Skeletal muscle tissue (tissue), 4 donors: Measurements from ENCODE around the gene ADGRL3. TPM values are rescaled to one million over a fixed set of nuclear protein-coding genes. Genes with fewer than 3 reads are reported as not detected.
"Not testable (repeated sequence)": the region's sequence is repeated elsewhere in the genome, so short reads cannot be mapped to it uniquely, and the experiment has no call there.

Experiments
- H3K27ac ChIP-seq: one replicate; pipeline ENCODE4 v1.7.0; 2013; ENCODE audit warnings: mild to moderate bottlenecking, low read depth, low read length, inconsistent platforms
- H3K27me3 ChIP-seq, 3 donors: one replicate each; pipeline ENCODE4 v1.7.0; 2013; ENCODE audit warnings: low read length in 3 of 3; ENCODE audit not compliant: control insufficient read depth in 3 of 3, insufficient read depth in 3 of 3
- H3K36me3 ChIP-seq, 3 donors: one replicate each; pipeline ENCODE4 v1.7.0; 2013; ENCODE audit warnings: low read length in 3 of 3; ENCODE audit not compliant: control insufficient read depth in 3 of 3, insufficient read depth in 3 of 3
- H3K4me1 ChIP-seq, 3 donors: one replicate each; pipeline ENCODE4 v1.7.0; 2013; ENCODE audit warnings: low read length in 3 of 3, mild to moderate bottlenecking in 3 of 3; ENCODE audit not compliant: control insufficient read depth in 3 of 3, insufficient read depth in 3 of 3
- H3K4me3 ChIP-seq, 3 donors: one replicate each; pipeline ENCODE4 v1.7.0; 2013; ENCODE audit warnings: low read length in 3 of 3
- H3K9ac ChIP-seq, 3 donors: one replicate each; pipeline ENCODE4 v1.7.0; 2013; ENCODE audit warnings: low read length in 3 of 3, mild to moderate bottlenecking in 3 of 3, moderate library complexity in 2 of 3, low read depth in 1 of 3
- H3K9me3 ChIP-seq, 3 donors: one replicate each; pipeline ENCODE4 v1.7.0; 2013; ENCODE audit warnings: low read length in 3 of 3; ENCODE audit not compliant: control insufficient read depth in 3 of 3
- total RNA-seq: library from RNA; depleted of rRNA; stranded (reverse); fragments of >200 nt; gene quantifications from one replicate; pipeline ENCODE4 v1.2.3, GENCODE V29; 2014
- donor health status: Osteomylitis.

ADGRL3 gene
- total RNA-seq, 1 donor from 2014 or later = 59.0 TPM

- Histone ChIP-seq H3K36me3 (no peaks in the 10 kb centered on the region), H3K27ac (no peak overlapping the region), H3K4me3 (peak overlapping the region; percentile 36 to 41 (median 38)), H3K27me3 (peaks cover 27 to 28% (median 28%) of the 10 kb centered on the region in 3 donors), H3K9ac (no peak overlapping the region), H3K4me1 (peaks cover 0 to 15% (median 2%) of the 10 kb centered on the region in 3 donors), H3K9me3 (no peaks in the 10 kb centered on the region)
Observed at GRCh38 chr4:61202638-61203435, 2.7 kb downstream of the ADGRL3 start.

GRCh38 chr4:61203436-61203790, 3.3 kb downstream of the ADGRL3 start:
- no peaks in the 10 kb centered on the region for H3K36me3 ChIP-seq
- H3K9ac ChIP-seq = no peak overlapping the region
- no peaks in the 10 kb centered on the region for H3K9me3 ChIP-seq
- H3K4me1 ChIP-seq = peaks cover 0 to 15% (median 2%) of the 10 kb centered on the region in 3 donors
- peak overlapping the region in 1 of 3 donors; percentile 41 for H3K4me3 ChIP-seq
- peaks cover 27 to 28% (median 28%) of the 10 kb centered on the region in 3 donors for H3K27me3 ChIP-seq
- H3K27ac ChIP-seq = no peak overlapping the region

DNA sequence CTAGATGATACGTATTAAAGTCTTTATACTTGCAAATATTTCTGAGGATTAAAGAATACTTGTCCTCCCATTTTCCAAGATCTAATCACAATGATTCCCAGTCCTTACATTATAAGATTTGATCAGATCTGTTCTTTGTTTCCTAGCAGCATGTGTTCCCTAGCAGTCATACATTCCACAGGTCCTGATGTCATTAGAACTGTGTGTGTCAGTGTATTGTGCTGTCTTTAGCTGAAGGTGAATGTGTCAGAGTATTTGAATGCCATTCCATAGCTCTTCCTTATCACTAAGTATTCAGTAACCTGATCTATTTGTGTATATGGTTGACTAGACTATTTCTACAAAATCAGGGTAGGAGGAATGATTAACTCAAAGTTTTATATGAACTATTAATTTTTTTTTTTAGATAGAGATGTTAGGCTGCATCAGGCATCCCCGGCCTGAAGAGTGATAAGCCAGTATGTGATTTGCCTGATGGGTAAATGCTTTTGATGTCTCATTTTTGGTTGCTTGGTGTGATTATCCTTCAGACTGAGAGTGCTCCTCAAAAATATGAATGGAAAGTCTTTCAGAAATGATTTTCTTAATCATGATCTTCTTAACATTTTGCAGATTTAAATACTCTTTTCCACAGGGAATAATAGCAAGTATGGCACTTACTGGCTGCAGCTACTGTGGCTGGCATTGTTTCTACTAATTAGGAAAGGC, 4.4 kb downstream of the ADGRL3 start:
- Histone ChIP-seq H3K36me3 (no peaks in the 10 kb centered on the region), H3K4me3 (no peak overlapping the region), H3K27me3 (peaks cover 22 to 28% (median 25%) of the 10 kb centered on the region in 3 donors), H3K9ac (no peak overlapping the region), H3K4me1 (peaks cover 0 to 15% (median 2%) of the 10 kb centered on the region in 3 donors), H3K9me3 (no peaks in the 10 kb centered on the region), H3K27ac (no peak overlapping the region)

DNA sequence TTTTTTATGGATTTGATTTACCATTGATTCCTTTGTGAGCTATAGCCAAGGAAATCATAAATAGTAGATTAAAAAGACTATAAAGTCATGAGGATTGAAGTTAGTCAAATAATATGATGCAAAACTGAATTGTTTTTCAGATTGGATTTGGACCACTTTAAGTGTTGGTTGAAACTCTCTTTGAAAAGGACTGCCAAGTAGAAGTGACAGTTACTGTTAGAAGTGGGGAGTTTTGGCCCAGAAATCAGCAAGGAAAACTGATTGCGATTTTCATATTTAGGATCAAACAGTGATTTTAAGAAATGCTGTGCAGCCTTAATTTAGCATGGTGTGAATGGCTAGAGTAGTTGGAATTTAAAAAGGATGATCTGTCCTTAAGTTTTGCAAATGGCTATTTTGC, 4.9 kb downstream of the ADGRL3 start:
- Histone ChIP-seq H3K36me3 (no peaks in the 10 kb centered on the region), H3K4me1 (peaks cover 0 to 15% (median 2%) of the 10 kb centered on the region in 3 donors), H3K9me3 (no peaks in the 10 kb centered on the region), H3K4me3 (no peak overlapping the region), H3K27ac (no peak overlapping the region), H3K9ac (no peak overlapping the region), H3K27me3 (peaks cover 21 to 25% (median 23%) of the 10 kb centered on the region in 3 donors)

DNA sequence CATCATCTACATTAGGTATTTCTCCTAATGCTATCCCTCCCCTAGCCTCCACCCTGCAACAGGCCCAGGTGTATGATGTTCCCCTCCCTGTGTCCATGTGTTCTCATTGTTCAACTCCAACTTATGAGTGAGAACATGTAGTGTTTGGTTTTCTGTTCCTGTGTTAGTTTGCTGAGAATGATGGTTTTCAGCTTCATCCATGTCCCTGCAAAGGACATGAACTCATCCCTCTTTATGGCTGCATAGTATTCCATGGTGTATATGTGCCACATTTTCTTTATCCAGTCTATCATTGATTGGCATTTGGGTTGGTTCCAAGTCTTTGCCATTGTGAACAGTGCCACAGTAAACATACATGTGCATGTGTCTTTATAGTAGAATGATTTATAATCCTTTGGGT, 7.0 kb downstream of the ADGRL3 start:
- H3K9me3 ChIP-seq, H3K4me3 ChIP-seq, H3K36me3 ChIP-seq, H3K4me1 ChIP-seq, H3K9ac ChIP-seq, H3K27ac ChIP-seq: not testable (repeated sequence)
- peaks cover 10 to 14% (median 11%) of the 10 kb centered on the region in 3 donors for H3K27me3 ChIP-seq

DNA sequence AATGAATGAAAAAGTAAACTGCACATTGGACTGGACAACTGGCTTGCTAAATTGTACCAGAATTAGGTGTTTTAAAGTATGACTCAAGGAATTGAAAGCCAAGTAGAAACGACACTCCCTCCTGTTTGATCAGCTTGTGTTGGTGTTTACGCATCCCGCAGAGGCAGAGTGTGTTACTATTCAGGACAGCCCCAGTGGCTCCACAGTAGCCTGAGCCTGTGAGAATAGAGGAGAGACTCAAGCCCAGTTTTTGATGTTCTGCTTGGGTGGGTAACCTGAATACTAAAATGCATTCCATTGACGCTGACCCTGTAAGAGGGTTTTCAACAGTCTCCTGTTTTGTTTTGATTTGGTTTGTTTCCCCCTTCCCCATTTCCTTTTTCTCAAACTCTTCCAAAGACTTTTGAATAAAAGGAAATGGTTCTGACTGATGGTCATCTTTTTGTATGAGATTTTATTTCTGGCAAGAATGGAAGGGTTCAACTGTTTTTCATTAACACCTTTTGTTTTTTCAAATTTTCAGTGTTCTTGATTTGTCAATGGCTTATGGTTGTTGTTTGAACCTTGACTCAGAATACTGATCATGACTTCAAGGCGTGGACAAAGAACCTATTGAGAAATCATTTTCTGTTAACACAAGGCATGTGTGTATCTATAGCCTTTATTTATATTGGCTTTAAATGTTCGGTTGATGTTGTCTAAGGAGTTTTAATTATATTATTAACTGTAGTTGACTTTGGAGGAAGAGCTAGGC, 10.2 kb downstream of the ADGRL3 start:
- H3K27ac ChIP-seq = no peak overlapping the region
- peaks cover 0 to 3% (median 0%) of the 10 kb centered on the region in 3 donors for H3K27me3 ChIP-seq
- no peaks in the 10 kb centered on the region for H3K36me3 ChIP-seq
- no peaks in the 10 kb centered on the region for H3K9me3 ChIP-seq
- no peak overlapping the region for H3K9ac ChIP-seq
- H3K4me1 ChIP-seq = no peaks in the 10 kb centered on the region
- no peak overlapping the region for H3K4me3 ChIP-seq

- no peak overlapping the region for H3K9ac ChIP-seq
- H3K4me3 ChIP-seq = no peak overlapping the region
- H3K9me3 ChIP-seq = no peaks in the 10 kb centered on the region
- no peaks in the 10 kb centered on the region for H3K4me1 ChIP-seq
- H3K36me3 ChIP-seq = no peaks in the 10 kb centered on the region
- no peaks in the 10 kb centered on the region for H3K27me3 ChIP-seq
- H3K27ac ChIP-seq = no peak overlapping the region
Observed at GRCh38 chr4:61211781-61212180, 11.7 kb downstream of the ADGRL3 start.

GRCh38 chr4:61212788-61213187, 12.7 kb downstream of the ADGRL3 start:
- Histone ChIP-seq H3K4me3 (no peak overlapping the region), H3K9ac (no peak overlapping the region), H3K27me3 (no peaks in the 10 kb centered on the region), H3K36me3 (no peaks in the 10 kb centered on the region), H3K4me1 (no peaks in the 10 kb centered on the region), H3K27ac (no peak overlapping the region), H3K9me3 (no peaks in the 10 kb centered on the region)

DNA sequence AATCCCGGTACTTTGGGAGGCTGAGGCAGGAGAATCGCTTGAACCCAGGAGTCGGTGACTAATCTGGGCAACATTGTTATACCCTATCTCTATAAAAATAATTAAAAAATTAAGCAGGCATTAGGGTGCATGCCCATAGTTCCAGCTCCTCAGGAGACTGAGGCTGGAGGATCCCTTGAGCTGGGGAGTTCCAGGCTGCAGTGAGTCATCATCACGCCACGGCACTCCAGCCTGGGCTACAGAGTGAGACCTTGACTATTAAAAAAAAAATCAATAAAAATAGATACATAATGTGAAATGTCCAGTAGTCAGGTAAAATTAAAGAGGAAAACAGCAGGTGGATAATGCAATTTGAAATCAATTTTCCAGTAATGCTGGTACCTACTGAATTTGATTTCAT, 14.6 kb downstream of the ADGRL3 start:
- no peak overlapping the region for H3K9ac ChIP-seq
- no peaks in the 10 kb centered on the region for H3K36me3 ChIP-seq
- no peaks in the 10 kb centered on the region for H3K9me3 ChIP-seq
- H3K27me3 ChIP-seq = no peaks in the 10 kb centered on the region
- no peaks in the 10 kb centered on the region for H3K4me1 ChIP-seq
- no peak overlapping the region for H3K27ac ChIP-seq
- H3K4me3 ChIP-seq = no peak overlapping the region

GRCh38 chr4:61217222-61217621, 17.1 kb downstream of the ADGRL3 start:
- no peaks in the 10 kb centered on the region for H3K4me1 ChIP-seq
- no peaks in the 10 kb centered on the region for H3K36me3 ChIP-seq
- H3K4me3 ChIP-seq = no peak overlapping the region
- no peak overlapping the region for H3K27ac ChIP-seq
- no peak overlapping the region for H3K9ac ChIP-seq
- H3K9me3 ChIP-seq = no peaks in the 10 kb centered on the region
- no peaks in the 10 kb centered on the region for H3K27me3 ChIP-seq
